Erythroblast (primary cell): ENCODE measurements around the gene MEI1.
"Not testable (repeated sequence)": the region's sequence is repeated elsewhere in the genome, so short reads cannot be mapped to it uniquely, and the experiment has no call there.

Experiments used
- DNase-seq, 2 experiments: peaks; one replicate each; lab custom pipeline; 2025; lab: John Stamatoyannopoulos, UW
- GATA1 ChIP-seq: IDR thresholded peaks from 2 replicates; pipeline ENCODE4 v1.6.1; 2011; ENCODE audit warnings: low read depth, mild to moderate bottlenecking, control low read depth, low read length, moderate library complexity
- POLR2A ChIP-seq: IDR thresholded peaks from 2 replicates; pipeline ENCODE4 v1.6.1; 2011; ENCODE audit warnings: mild to moderate bottlenecking, low read length

Gene MEI1, protein sequence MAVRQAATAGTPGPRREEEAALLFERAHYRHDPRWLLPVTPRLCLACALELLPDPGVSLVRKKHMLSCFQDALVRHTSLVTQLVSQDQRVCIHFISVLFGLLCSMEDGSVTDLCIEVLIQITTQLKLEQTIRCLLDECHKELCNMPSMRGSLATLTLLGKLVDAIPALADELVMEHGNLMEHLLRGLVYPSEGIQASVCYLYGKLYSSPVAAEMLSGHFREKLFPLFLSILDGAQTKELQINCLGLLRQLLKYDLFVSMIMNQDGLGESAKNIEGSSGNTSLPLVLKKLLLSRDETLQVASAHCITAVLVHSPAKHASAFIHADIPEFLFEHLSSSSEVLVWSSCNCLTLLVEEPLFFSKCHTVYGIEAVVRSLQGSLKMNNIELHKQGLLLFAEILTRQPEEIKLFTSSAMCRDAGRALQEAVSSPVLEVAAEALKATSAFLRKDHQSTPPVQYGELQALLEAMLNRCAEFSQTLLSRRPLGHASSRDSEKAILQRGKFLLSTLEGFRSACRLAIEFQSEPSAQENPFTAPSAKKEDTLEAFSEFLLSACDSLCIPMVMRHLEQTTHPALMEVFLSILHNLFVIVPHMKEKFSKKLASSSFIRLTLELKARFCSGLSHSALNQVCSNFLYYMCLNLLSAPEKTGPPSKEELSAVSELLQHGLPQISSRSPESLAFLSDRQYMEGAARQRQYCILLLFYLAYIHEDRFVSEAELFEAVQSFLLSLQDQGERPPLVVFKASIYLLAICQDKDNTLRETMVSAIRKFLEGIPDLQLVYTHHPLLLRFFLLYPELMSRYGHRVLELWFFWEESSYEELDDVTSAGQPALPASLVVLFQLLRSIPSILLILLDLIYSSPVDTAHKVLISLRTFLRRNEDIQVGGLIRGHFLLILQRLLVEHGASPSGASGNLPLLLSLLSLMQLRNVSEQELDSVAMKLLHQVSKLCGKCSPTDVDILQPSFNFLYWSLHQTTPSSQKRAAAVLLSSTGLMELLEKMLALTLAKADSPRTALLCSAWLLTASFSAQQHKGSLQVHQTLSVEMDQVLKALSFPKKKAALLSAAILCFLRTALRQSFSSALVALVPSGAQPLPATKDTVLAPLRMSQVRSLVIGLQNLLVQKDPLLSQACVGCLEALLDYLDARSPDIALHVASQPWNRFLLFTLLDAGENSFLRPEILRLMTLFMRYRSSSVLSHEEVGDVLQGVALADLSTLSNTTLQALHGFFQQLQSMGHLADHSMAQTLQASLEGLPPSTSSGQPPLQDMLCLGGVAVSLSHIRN

DNA sequence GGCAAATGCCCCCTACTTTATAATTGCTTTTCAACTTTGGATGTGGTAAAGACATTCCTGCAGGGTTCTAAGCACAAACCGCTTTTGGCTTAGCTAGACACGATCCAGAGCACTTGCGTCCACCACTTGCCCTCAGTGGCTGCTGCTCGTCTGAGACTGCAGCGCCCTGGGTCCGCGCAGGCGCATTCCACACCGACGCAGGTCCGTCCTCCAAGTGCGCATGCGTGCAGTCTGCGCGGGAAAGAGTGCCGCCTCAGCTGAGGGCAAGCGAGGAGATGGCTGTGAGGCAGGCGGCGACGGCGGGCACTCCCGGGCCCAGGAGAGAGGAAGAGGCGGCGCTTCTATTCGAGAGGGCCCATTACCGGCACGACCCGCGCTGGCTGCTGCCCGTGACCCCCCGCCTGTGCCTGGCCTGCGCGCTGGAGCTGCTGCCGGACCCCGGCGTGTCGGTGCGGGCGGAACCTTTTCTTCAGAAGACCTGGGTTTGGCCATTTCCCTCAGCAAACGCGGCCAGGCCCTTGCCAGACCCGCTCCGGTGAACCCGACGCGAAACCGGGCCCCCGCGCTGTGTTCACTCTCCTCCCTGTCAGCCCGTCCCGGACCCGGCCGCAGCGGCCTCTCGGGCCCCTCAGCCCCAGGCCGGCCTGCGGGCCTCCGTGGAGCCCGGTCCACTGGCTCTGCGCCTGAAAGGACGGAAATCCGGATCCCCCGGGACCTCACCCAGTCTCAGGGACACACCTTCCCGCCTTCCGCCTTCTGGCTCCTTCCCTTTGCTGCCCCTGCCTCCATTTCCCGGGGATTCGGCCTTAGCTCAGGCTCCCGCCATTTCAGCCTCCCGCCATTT lies at the start of gene MEI1:
MEI1 (plus strand) TSS at position 240 of the 844 bp plus-strand sequence; CDS start at position 276, 36 bp downstream.
- DNase-seq: peak; percentile 87 to 88
- TF ChIP-seq GATA1 (no peak), POLR2A (no peak)

- no peak for DNase-seq
- TF ChIP-seq POLR2A (no peak), GATA1 (no peak)
Measured at GRCh38 chr22:41650229-41650628, 49.1 kb upstream of the MEI1 start.

DNA sequence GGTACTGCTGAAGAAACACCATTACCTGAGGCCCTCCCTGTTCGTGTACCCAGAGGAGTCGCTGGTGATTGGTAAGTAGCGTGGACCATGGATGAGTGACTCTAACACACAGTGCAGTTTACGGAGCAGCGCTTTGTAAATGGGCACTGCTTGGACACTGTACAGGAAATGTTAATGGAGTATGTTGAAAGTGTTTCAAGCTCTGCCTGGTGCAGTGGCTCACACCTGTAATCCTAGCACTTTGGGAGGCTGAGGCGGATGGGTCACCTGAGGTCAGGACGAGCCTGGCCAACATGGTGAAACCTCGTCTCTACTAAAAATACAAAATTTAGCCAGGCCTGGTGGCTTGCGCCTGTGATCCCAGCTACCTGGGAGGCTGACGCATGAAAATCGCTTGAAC lies 48.5 kb upstream of the MEI1 start:
- no peak for TF ChIP-seq GATA1
- no peak for TF ChIP-seq POLR2A

DNA sequence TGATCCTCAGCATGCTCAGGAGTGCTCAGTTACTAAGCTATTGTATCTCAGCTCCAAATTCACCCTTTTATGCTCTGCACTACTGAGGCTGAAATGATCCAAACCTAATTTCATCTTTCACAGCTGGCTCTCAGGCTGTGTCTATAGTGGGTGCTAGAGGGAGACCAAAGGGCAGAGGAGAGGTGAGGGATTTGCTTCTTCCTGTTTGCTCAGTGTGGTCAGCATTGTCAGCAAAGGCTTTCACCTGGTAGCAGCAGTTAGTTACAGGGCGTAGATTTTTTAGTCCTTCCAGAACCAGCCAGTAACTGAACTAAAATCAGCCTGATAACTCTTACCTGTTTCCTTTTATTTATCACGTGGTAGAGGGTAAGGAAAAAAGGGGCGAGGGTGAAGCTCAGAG lies 45.0 kb upstream of the MEI1 start:
- TF ChIP-seq POLR2A (no peak), GATA1 (no peak)
- DNase-seq: no peak

More for the DNA sequence above, 48.5 kb upstream of the MEI1 start:
- DNase-seq: no peak

DNA sequence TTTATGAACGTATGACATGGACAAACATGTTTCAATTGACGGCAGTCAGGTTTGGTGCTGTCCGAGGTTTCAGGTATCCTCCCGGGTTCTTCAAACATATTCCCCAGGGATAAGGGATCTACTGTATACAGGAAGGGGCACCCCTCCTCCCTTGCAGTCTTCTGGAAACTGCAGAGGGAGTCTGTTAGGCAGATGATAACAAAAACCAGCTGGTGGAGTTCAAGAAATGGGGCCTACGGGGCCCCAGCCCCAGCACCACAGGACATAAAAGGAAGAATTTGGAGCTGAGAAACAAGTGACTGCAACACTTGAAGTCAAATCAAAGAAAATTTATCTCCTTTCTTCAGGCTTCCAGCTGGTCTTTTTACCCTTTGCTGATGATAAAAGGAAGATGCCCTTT lies 42.7 kb upstream of the MEI1 start:
- TF ChIP-seq POLR2A: no peak
- TF ChIP-seq GATA1: no peak
- peak; percentile 71 to 86 for DNase-seq

DNA sequence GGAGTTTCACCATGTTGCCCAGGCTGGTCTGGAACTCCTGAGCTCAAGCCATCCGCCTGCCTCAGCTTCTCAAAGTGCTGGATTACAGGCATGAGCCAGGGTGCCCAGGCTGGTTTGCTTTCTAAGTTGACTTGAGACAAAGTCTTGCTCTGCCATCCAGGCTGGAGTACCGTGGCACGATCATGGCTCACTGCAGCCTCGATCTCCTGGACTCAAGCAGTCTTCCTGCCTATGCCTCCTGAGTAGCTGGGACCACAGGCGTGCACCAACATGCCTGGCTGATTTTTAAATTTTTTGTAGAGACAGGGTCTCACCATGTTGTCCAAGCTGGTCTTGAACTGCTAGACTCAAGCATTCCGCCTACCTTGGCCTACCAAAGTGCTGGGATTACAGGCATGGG lies 41.6 kb upstream of the MEI1 start:
- no peak for DNase-seq
- no peak for TF ChIP-seq POLR2A
- no peak for TF ChIP-seq GATA1

GRCh38 chr22:41658869-41659268 lies 40.4 kb upstream of the MEI1 start:
- no peak for TF ChIP-seq POLR2A
- TF ChIP-seq GATA1: no peak
- no peak for DNase-seq

DNA sequence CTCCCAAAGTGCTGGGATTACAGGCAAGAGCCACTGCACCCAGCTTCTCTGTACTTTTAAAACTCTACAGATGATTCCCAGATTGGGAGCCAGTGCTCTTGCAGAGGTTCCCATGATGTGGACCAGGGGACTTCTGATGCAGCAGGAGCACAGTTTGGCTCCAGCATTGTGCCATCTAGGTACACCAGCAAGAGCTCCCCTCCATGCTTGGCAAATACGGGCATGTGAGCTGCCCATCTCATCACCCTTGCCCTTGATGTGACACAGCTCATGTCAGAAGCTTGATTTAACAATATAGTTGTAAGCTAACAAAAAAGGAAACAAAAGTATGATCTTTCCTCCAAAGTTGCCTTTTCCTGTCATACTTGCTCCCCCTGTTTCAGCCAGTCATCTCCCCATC lies 39.4 kb upstream of the MEI1 start:
- no peak for TF ChIP-seq POLR2A
- no peak for TF ChIP-seq GATA1
- no peak for DNase-seq

- DNase-seq: peak; percentile 50 to 68
- TF ChIP-seq GATA1 (no peak), POLR2A (no peak)
Measured at GRCh38 chr22:41660416-41660815, 38.9 kb upstream of the MEI1 start.

- no peak for DNase-seq
- TF ChIP-seq GATA1 (no peak), POLR2A (no peak)
Measured at GRCh38 chr22:41661088-41661487, 38.2 kb upstream of the MEI1 start.

DNA sequence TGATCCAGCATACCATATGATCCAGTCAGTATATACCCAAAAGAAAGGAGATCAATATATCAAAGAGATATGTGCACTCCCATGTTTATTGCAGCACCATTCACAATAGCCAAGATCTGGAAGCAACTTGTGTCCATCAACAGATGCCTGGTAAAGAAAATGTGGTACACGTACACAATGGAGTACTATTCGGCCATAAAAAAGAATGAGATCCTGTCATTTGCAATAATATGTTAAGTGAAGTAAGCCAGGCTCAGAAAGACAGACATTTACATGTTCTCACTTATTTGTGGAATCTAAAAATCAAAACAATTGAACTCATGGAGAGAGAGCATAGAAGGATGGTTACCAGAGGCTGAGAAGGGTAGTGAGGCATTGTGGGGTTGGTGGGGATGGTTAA lies 37.6 kb upstream of the MEI1 start:
- TF ChIP-seq POLR2A: no peak
- TF ChIP-seq GATA1: no peak
- DNase-seq: no peak

GRCh38 chr22:41663594-41663993 lies 35.7 kb upstream of the MEI1 start:
- DNase-seq: not testable (repeated sequence)

DNA sequence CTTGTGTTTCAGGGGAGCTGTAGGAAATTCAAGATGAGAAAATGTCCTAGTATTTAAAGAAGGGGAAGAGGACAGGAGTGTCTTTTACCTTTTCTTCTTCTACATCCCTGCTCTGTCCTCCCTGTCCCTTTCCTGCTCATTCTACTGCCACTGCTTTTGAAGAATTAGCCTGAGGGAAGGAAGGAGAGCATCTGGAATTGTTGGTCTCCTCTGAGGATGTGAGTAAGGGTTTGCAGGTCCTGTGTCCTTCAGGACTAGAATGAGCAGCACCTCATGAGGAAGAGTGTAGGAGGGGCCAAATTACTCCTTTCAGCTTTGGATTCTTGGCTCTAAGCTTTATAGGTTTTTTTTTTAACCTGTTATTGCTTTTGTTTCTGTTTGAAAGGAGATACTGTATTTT lies 34.8 kb upstream of the MEI1 start:
- TF ChIP-seq POLR2A (no peak), GATA1 (no peak)
- DNase-seq: no peak
